HG03520 (cell line): Measurements from ENCODE around the gene GALNT12.

ENCODE experiments used
- ATAC-seq: cut with Tn5 transposase; IDR thresholded peaks from one replicate; pipeline ENCODE4 v1.9.1; 2021; ENCODE audit warnings: mild to moderate bottlenecking, moderate library complexity; ENCODE audit not compliant: unreplicated experiment

Gene GALNT12

GRCh38 chr9:98855592-98855991 is 48.1 kb downstream of the GALNT12 start:
- no peak for ATAC-seq

GRCh38 chr9:98856982-98857381 is 49.5 kb downstream of the GALNT12 start:
- no peak for ATAC-seq

GRCh38 chr9:98859941-98860340 is 52.5 kb downstream of the GALNT12 start:
- ATAC-seq: no peak

GRCh38 chr9:98860871-98861293 is 53.4 kb downstream of the GALNT12 start:
- no peak for ATAC-seq

- no peak for ATAC-seq
These were observed 54.5 kb downstream of the GALNT12 start for GRCh38 chr9:98861781-98862504.

GRCh38 chr9:98862936-98863335 is 55.5 kb downstream of the GALNT12 start:
- ATAC-seq: no peak

- no peak for ATAC-seq
These were observed 57.1 kb downstream of the GALNT12 start for GRCh38 chr9:98864281-98865174.

- ATAC-seq: no peak
These were observed 57.9 kb downstream of the GALNT12 start for GRCh38 chr9:98865284-98865875.

- ATAC-seq: no peak
These were observed 59.1 kb downstream of the GALNT12 start for GRCh38 chr9:98866435-98867102.

- no peak for ATAC-seq
These were observed 59.6 kb downstream of the GALNT12 start for GRCh38 chr9:98867103-98867428.

GRCh38 chr9:98867429-98868168 is 60.1 kb downstream of the GALNT12 start:
- ATAC-seq: no peak

- no peak for ATAC-seq
These were observed 61.7 kb downstream of the GALNT12 start for GRCh38 chr9:98869078-98869745.

GRCh38 chr9:98869866-98870265 is 62.4 kb downstream of the GALNT12 start:
- no peak for ATAC-seq

- no peak for ATAC-seq
These were observed 63.5 kb downstream of the GALNT12 start for GRCh38 chr9:98870782-98871557.

GRCh38 chr9:98871558-98872065 is 64.1 kb downstream of the GALNT12 start:
- no peak for ATAC-seq

GRCh38 chr9:98873526-98873925 is 66.1 kb downstream of the GALNT12 start:
- ATAC-seq: no peak

GRCh38 chr9:98873951-98874371 is 66.5 kb downstream of the GALNT12 start:
- ATAC-seq: no peak

GRCh38 chr9:98874721-98875255 is 67.3 kb downstream of the GALNT12 start:
- ATAC-seq: no peak

- no peak for ATAC-seq
These were observed 68.1 kb downstream of the GALNT12 start for GRCh38 chr9:98875536-98875935.
